ENCODE measurements around the gene GP1BA.

Gene GP1BA

GRCh38 chr17:4941319-4941610 is 9.2 kb downstream of the GP1BA start:
- H3K4me2 ChIP-seq (ENCODE audit: low read length), result peak overlapping the region; percentile 94
- H3K9me2 ChIP-seq (replicated peaks; ENCODE audit: control insufficient read depth, low read length), result no peaks in the 10 kb centered on the region
- H3F3A ChIP-seq (ENCODE audit: control insufficient read depth, insufficient read depth), result peaks cover 51% of the 10 kb centered on the region
- TF ChIP-seq EZH2phosphoT487 (IDR thresholded peaks at IDR 0.05; ENCODE audit: borderline replicate concordance, low read length) (no peak), CTCF (IDR thresholded peaks at IDR 0.05; ENCODE audit: low read depth, low read length, poor library complexity, severe bottlenecking) (no peak)
- peaks cover 63% of the 10 kb centered on the region for H3K4me1 ChIP-seq (ENCODE audit: control insufficient read depth, low read length)
- H4K20me1 ChIP-seq (ENCODE audit: control insufficient read depth, insufficient read depth, low read depth, low read length), result peaks cover 7% of the 10 kb centered on the region; the same call in 1 of the 2 replicates
- peaks cover 93% of the 10 kb centered on the region for H3K36me3 ChIP-seq (ENCODE audit: control insufficient read depth, low read length)
- peaks cover 81% of the 10 kb centered on the region for H3K79me2 ChIP-seq (ENCODE audit: control insufficient read depth, low read length)
- H3K27ac ChIP-seq (ENCODE audit: low read depth, low read length), result peak overlapping the region; percentile 92
- no peaks in the 10 kb centered on the region for H3K9me3 ChIP-seq (ENCODE audit: control insufficient read depth, insufficient read depth, low read length)
- no peaks in the 10 kb centered on the region for H3K27me3 ChIP-seq (ENCODE audit: control insufficient read depth, low read length)
- H3K4me3 ChIP-seq (ENCODE audit: low read length), result peak overlapping the region; percentile 90

- peaks cover 93% of the 10 kb centered on the region for H3K79me2 ChIP-seq (ENCODE audit: control insufficient read depth, low read length)
- no peaks in the 10 kb centered on the region for H3K9me2 ChIP-seq (replicated peaks; ENCODE audit: control insufficient read depth, low read length)
- H3K4me2 ChIP-seq (ENCODE audit: low read length), result peak overlapping the region; percentile 94
- H3K4me1 ChIP-seq (ENCODE audit: control insufficient read depth, low read length), result peaks cover 69% of the 10 kb centered on the region
- H4K20me1 ChIP-seq (ENCODE audit: control insufficient read depth, insufficient read depth, low read depth, low read length), result peaks cover 13% of the 10 kb centered on the region; the same call in 1 of the 2 replicates
- no peak for TF ChIP-seq EZH2phosphoT487 (IDR thresholded peaks at IDR 0.05; ENCODE audit: borderline replicate concordance, low read length)
- TF ChIP-seq CTCF (IDR thresholded peaks at IDR 0.05; ENCODE audit: low read depth, low read length, poor library complexity, severe bottlenecking), result no peak
- H3F3A ChIP-seq (ENCODE audit: control insufficient read depth, insufficient read depth), result peaks cover 61% of the 10 kb centered on the region
- peak overlapping the region; percentile 99; the same call in 1 of the 2 replicates for H3K27ac ChIP-seq (ENCODE audit: low read depth, low read length)
- H3K27me3 ChIP-seq (ENCODE audit: control insufficient read depth, low read length), result no peaks in the 10 kb centered on the region
- H3K9me3 ChIP-seq (ENCODE audit: control insufficient read depth, insufficient read depth, low read length), result no peaks in the 10 kb centered on the region
- peaks cover 92% of the 10 kb centered on the region for H3K36me3 ChIP-seq (ENCODE audit: control insufficient read depth, low read length)
- H3K4me3 ChIP-seq (ENCODE audit: low read length), result peak overlapping the region; percentile 90; the same call in 1 of the 2 replicates
These were observed 10.9 kb downstream of the GP1BA start for GRCh38 chr17:4942760-4943508.

GRCh38 chr17:4944163-4944553 is 12.1 kb downstream of the GP1BA start:
- Histone ChIP-seq H3K27ac (ENCODE audit: low read depth, low read length) (peak overlapping the region; percentile 99), H3K27me3 (ENCODE audit: control insufficient read depth, low read length) (no peaks in the 10 kb centered on the region), H3K9me3 (ENCODE audit: control insufficient read depth, insufficient read depth, low read length) (no peaks in the 10 kb centered on the region), H3K9me2 (replicated peaks; ENCODE audit: control insufficient read depth, low read length) (no peaks in the 10 kb centered on the region), H3K79me2 (ENCODE audit: control insufficient read depth, low read length) (peaks cover 86% of the 10 kb centered on the region), H3K4me2 (ENCODE audit: low read length) (peak overlapping the region; percentile 94), H3K36me3 (ENCODE audit: control insufficient read depth, low read length) (peaks cover 86% of the 10 kb centered on the region), H4K20me1 (ENCODE audit: control insufficient read depth, insufficient read depth, low read depth, low read length) (peaks cover 13% of the 10 kb centered on the region; the same call in 1 of the 2 replicates), H3K4me3 (ENCODE audit: low read length) (peak overlapping the region; percentile 50), H3K4me1 (ENCODE audit: control insufficient read depth, low read length) (peaks cover 60% of the 10 kb centered on the region), H3F3A (ENCODE audit: control insufficient read depth, insufficient read depth) (peaks cover 70% of the 10 kb centered on the region)
- TF ChIP-seq EZH2phosphoT487 (IDR thresholded peaks at IDR 0.05; ENCODE audit: borderline replicate concordance, low read length) (no peak), CTCF (IDR thresholded peaks at IDR 0.05; ENCODE audit: low read depth, low read length, poor library complexity, severe bottlenecking) (no peak)
